Gastrocnemius medialis (tissue), 4 donors: Measurements from ENCODE around the gene GGACT. TPM values are rescaled to one million over a fixed set of nuclear protein-coding genes. Genes with fewer than 3 reads are reported as not detected.

ENCODE experiments used
- ATAC-seq, 2 donors: fragments of 150-250 bp; one replicate each; pipeline ENCODE4 v1.9.1; 2016
- DNase-seq, 2 donors: peaks; one replicate each; pipeline ENCODE4 v3.0.0-alpha.2; 2019
- H3K27ac ChIP-seq, 4 donors: fragments of 200-600 bp; sonication (generic); 1 replicate in 1 of 4; 2 replicates in 3 of 4; pipeline ENCODE4 v1.5.1; 2016 to 2018; ENCODE audit warnings: mild to moderate bottlenecking in 2 of 4, moderate library complexity in 1 of 4
- H3K27me3 ChIP-seq, 3 donors: fragments of 200-600 bp; sonication (generic) in 2 of 3; 1 replicate in 1 of 3; 2 replicates in 2 of 3; pipeline versions ENCODE4 v1.5.1 to v1.6.0; 2016 to 2019; ENCODE audit warnings: mild to moderate bottlenecking in 1 of 3, moderate library complexity in 1 of 3
- H3K36me3 ChIP-seq, 2 donors: fragments of 200-600 bp; sonication (generic) in 1 of 2; one replicate each; pipeline ENCODE4 v1.5.1; 2017 to 2018
- H3K4me1 ChIP-seq, 2 donors: fragments of 200-600 bp; sonication (generic) in 1 of 2; one replicate each; pipeline ENCODE4 v1.5.1; 2016 to 2017; ENCODE audit warnings: mild to moderate bottlenecking in 2 of 2
- H3K4me3 ChIP-seq, 4 donors: fragments of 200-600 bp; sonication (generic) in 3 of 4; 1 replicate in 1 of 4; 2 replicates in 3 of 4; pipeline ENCODE4 v1.5.1; 2016 to 2019; ENCODE audit warnings: mild to moderate bottlenecking in 2 of 4
- H3K9me3 ChIP-seq, 3 donors: fragments of 200-600 bp; sonication (generic) in 2 of 3; 1 replicate in 1 of 3; 2 replicates in 2 of 3; pipeline ENCODE4 v1.5.1; 2016 to 2019
- CTCF ChIP-seq, 5 experiments: fragments of 450-650 bp in 3 of 5; fragments of 200-600 bp in 2 of 5; sonication (generic) in 2 of 5; IDR thresholded peaks in 4 of 5; conservative IDR thresholded peaks in 1 of 5; 1 replicate in 4 of 5; 2 replicates in 1 of 5; pipeline ENCODE4 v1.5.1; 2016 to 2019; ENCODE audit warnings: antibody characterized with exemption in 5 of 5, mild to moderate bottlenecking in 3 of 5, moderate library complexity in 3 of 5
- POLR2A ChIP-seq, 2 donors: fragments of 450-650 bp; IDR thresholded peaks; one replicate each; pipeline ENCODE4 v1.6.1; 2017; ENCODE audit warnings: antibody characterized with exemption in 2 of 2, mild to moderate bottlenecking in 2 of 2, moderate library complexity in 2 of 2
- in situ Hi-C, 4 donors: fragments of 200-750 bp; cut with MboI; loops; one replicate each; pipeline versions ENCODE4 v1.15.0 to v1.8.0; 2017; ENCODE audit warnings: low sequenced_read_pairs in 4 of 4
- intact Hi-C: fragments of 100-400 bp; cut with DNase I; formaldehyde crosslinking; loops from one replicate; pipeline ENCODE4 v1.15.1; 2023; ENCODE audit warnings: low total_unique reads
- total RNA-seq, 4 donors: library from RNA; depleted of rRNA; stranded (reverse); fragments of >200 nt; gene quantifications; one replicate each; pipeline versions ENCODE4 v1.1.0 to v1.2.3, GENCODE V29; 2016

GGACT gene
- total RNA-seq, 4 donors from 2014 or later = 0.56 to 1.5 (median 0.83) TPM

GRCh38 chr13:100483841-100484381, 104.7 kb downstream of the GGACT start:
- intact Hi-C loops = no loop called here
- in situ Hi-C loops = no loop called here
- H3K4me1 ChIP-seq = no peaks in the 10 kb centered on the region
- ATAC-seq (no peak), DNase-seq (no peak)
- no peaks in the 10 kb centered on the region for H3K27me3 ChIP-seq
- TF ChIP-seq CTCF (IDR thresholded peaks at IDR 0.05 in 4 of 5, conservative IDR thresholded peaks at IDR 0.05 in 1 of 5) (no peak), POLR2A (IDR thresholded peaks at IDR 0.05) (no peak)
- H3K9me3 ChIP-seq = no peaks in the 10 kb centered on the region
- H3K27ac ChIP-seq = no peak overlapping the region
- H3K4me3 ChIP-seq = no peak overlapping the region
- H3K36me3 ChIP-seq = no peaks in the 10 kb centered on the region

GRCh38 chr13:100483139-100483538, 105.5 kb downstream of the GGACT start:
- Histone ChIP-seq H3K4me3 (no peak overlapping the region), H3K4me1 (no peaks in the 10 kb centered on the region), H3K27ac (no peak overlapping the region), H3K9me3 (no peaks in the 10 kb centered on the region), H3K36me3 (no peaks in the 10 kb centered on the region), H3K27me3 (no peaks in the 10 kb centered on the region)
- DNase-seq (no peak), ATAC-seq (no peak)
- in situ Hi-C loops (no loop called here), intact Hi-C loops (no loop called here)
- no peak for TF ChIP-seq CTCF (IDR thresholded peaks at IDR 0.05 in 4 of 5, conservative IDR thresholded peaks at IDR 0.05 in 1 of 5)
- no peak for TF ChIP-seq POLR2A (IDR thresholded peaks at IDR 0.05)

- no peak overlapping the region for H3K4me3 ChIP-seq
- no peaks in the 10 kb centered on the region for H3K4me1 ChIP-seq
- in situ Hi-C loops (no loop called here), intact Hi-C loops (no loop called here)
- ATAC-seq (no peak), DNase-seq (no peak)
- no peak for TF ChIP-seq CTCF (IDR thresholded peaks at IDR 0.05 in 4 of 5, conservative IDR thresholded peaks at IDR 0.05 in 1 of 5)
- TF ChIP-seq POLR2A (IDR thresholded peaks at IDR 0.05) = no peak
- no peak overlapping the region for H3K27ac ChIP-seq
- H3K27me3 ChIP-seq = no peaks in the 10 kb centered on the region
- H3K9me3 ChIP-seq = no peaks in the 10 kb centered on the region
- H3K36me3 ChIP-seq = no peaks in the 10 kb centered on the region
These were observed 107.9 kb downstream of the GGACT start for GRCh38 chr13:100480676-100481075.

Other genes with a start within 250 kb of the GGACT start
- 10 to 100 TPM in 1 of 4 donors, 1 to 10 TPM in 3; 6.5 to 10.6 (median 7.7) TPM for gene TMTC4, start 86.0 kb upstream of the GGACT start, total RNA-seq